AG09309 (cell line): ENCODE results near the gene RIC8B.
"Not testable (repeated sequence)": the region's sequence is repeated elsewhere in the genome, so short reads cannot be mapped to it uniquely, and the experiment has no call there.

Experiments used
- DNase-seq: peaks from one replicate; pipeline ENCODE4 v3.0.0-alpha.2; 2010; ENCODE audit warnings: low read depth
- H3K4me3 ChIP-seq: 2 replicates; pipeline ENCODE4 v1.5.1; 2011; ENCODE audit warnings: mild to moderate bottlenecking, low read depth, low read length, moderate library complexity; ENCODE audit not compliant: control insufficient read depth
- CTCF ChIP-seq: IDR thresholded peaks from 2 replicates; pipeline ENCODE4 v1.5.1; 2011; ENCODE audit warnings: mild to moderate bottlenecking, low read depth, low read length, inconsistent platforms; ENCODE audit not compliant: insufficient read depth, control insufficient read depth; ENCODE audit errors: missing control alignments

RIC8B gene

GRCh38 chr12:106774005-106774807, at the start of gene RIC8B:
Gene RIC8B, plus strand, starts transcription at chr12:106774682. Its CDS starts 64 bp downstream, at chr12:106774746.
- H3K4me3 ChIP-seq, result peak within 1 kb of the TSS; percentile 91
- TF ChIP-seq CTCF, result no peak
- peak; percentile 97 for DNase-seq

- TF ChIP-seq CTCF, result no peak
- DNase-seq, result no peak
- H3K4me3 ChIP-seq, result no peak overlapping the region
These were observed 49.5 kb upstream of the RIC8B start for GRCh38 chr12:106724934-106725333.

GRCh38 chr12:106726603-106727202, 47.8 kb upstream of the RIC8B start:
- not testable (repeated sequence) for DNase-seq, H3K4me3 ChIP-seq

GRCh38 chr12:106729611-106730010, 44.9 kb upstream of the RIC8B start:
- TF ChIP-seq CTCF, result no peak
- no peak overlapping the region for H3K4me3 ChIP-seq
- no peak for DNase-seq

GRCh38 chr12:106732890-106733289, 41.6 kb upstream of the RIC8B start:
- H3K4me3 ChIP-seq, result no peak overlapping the region
- DNase-seq, result no peak
- no peak for TF ChIP-seq CTCF

DNA sequence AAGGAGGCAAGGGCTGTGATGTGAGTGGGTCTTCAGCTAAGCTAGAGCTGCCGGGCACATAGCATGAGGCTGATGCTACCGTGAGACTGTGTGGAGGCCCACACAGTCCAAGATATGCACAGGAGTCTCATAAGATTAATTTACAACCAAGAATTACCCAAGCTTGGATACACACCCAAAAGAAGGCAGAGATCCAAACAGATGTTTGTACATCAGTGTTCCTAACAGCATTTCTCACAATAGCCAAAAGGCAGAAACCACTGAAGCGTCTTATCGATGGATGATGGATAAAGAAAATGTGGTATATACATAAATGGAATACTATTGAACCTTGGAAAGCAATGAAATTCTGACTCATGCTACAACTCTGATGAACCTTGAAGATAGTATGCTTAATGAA, 40.8 kb upstream of the RIC8B start:
- TF ChIP-seq CTCF, result no peak
- DNase-seq, result no peak
- no peak overlapping the region for H3K4me3 ChIP-seq
